SK-N-MC (cell line): ENCODE results near the gene PARP9.
A peak's percentile ranks its signal among the peaks of the same experiment; 100 is the strongest.

Experiments used
- DNase-seq: peaks from one replicate; pipeline ENCODE4 v3.0.0-alpha.2; 2011; ENCODE audit warnings: low read depth, low spot score
- H3K27ac ChIP-seq: fragments of 200-600 bp; sonication (generic); 2 replicates; pipeline ENCODE4 v1.5.1; 2016; ENCODE audit warnings: mixed run types
- H3K36me3 ChIP-seq: fragments of 200-600 bp; sonication (generic); 2 replicates; pipeline ENCODE4 v1.6.1; 2017; ENCODE audit warnings: antibody characterized with exemption, low read length, mixed read lengths; ENCODE audit not compliant: insufficient read depth
- H3K4me3 ChIP-seq: fragments of 200-600 bp; sonication (generic); 2 replicates; pipeline ENCODE4 v1.5.1; 2016
- H3K9ac ChIP-seq: fragments of 200-600 bp; sonication (generic); 2 replicates; pipeline ENCODE4 v1.8.0; 2017; ENCODE audit warnings: mixed run types, mixed read lengths; ENCODE audit not compliant: insufficient read length
- H3K9me3 ChIP-seq: fragments of 200-600 bp; sonication (generic); 2 replicates; pipeline ENCODE4 v1.6.1; 2017; ENCODE audit warnings: low read depth, mild to moderate bottlenecking, antibody characterized with exemption, low read length, moderate library complexity, mixed read lengths
- EZH2 ChIP-seq: fragments of 200-600 bp; sonication (generic); IDR thresholded peaks from one replicate; pipeline ENCODE4 v1.6.1; 2017; ENCODE audit warnings: antibody characterized with exemption
- FOXP2 ChIP-seq: optimal IDR thresholded peaks from 2 replicates; pipeline ENCODE3; 2011; ENCODE audit warnings: mild to moderate bottlenecking, moderate library complexity; ENCODE audit not compliant: insufficient read depth; ENCODE audit errors: extremely low read length, control extremely low read depth
- POLR2AphosphoS5 ChIP-seq: IDR thresholded peaks from 2 replicates; pipeline ENCODE4 v1.6.1; 2012; ENCODE audit warnings: mild to moderate bottlenecking, low read depth, low read length, borderline replicate concordance

The PARP9 gene

DNA sequence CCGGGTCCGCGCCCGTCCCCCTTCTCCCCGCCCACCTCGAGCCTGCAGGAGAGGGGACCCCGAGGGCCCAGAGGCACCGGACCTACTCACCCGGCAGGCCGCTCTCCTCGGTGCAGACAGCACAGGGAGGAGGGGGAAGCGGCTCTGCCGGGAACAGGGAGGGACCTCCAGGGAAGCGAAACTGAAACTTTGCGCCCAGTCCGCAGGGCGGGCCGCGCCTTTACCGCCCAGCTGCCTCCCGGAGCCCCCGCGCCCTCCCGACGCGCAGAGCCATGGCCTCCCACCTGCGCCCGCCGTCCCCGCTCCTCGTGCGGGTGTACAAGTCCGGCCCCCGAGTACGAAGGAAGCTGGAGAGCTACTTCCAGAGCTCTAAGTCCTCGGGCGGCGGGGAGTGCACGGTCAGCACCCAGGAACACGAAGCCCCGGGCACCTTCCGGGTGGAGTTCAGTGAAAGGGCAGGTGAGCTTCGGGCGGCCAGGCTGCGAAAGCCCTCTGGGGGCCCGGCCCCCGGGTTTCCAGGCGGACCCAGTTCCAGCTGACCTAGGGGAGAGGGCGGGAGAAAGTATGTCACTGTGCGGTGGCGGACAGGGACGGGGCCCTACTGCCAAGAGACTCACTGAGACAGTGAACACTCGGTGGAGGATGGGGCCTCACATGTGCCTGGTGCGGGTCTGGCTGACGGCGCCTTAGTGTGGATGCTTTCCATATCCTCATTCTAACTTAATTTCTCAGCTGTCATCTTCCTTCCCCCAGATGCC lies at the start of gene PARP9, which contains the start of gene DTX3L:
Gene PARP9, minus strand, starts transcription at position 146 of the 758 bp plus-strand sequence. CDS start 4,680 bp downstream, outside the sequence.
Gene DTX3L, plus strand, starts transcription at position 184 of the 758 bp plus-strand sequence. Its CDS starts 89 bp downstream, at position 273.
- no peaks in the 10 kb centered on the region for H3K9me3 ChIP-seq
- DNase-seq: no peak
- TF ChIP-seq POLR2AphosphoS5 (no peak), FOXP2 (no peak), EZH2 (no peak)
- H3K36me3 ChIP-seq: no peaks in the 10 kb centered on the region
- H3K27ac ChIP-seq: no peak within 1 kb of the TSS
- H3K4me3 ChIP-seq: peak within 1 kb of the TSS; percentile 73
- peak within 1 kb of the TSS; percentile 59 for H3K9ac ChIP-seq

DNA sequence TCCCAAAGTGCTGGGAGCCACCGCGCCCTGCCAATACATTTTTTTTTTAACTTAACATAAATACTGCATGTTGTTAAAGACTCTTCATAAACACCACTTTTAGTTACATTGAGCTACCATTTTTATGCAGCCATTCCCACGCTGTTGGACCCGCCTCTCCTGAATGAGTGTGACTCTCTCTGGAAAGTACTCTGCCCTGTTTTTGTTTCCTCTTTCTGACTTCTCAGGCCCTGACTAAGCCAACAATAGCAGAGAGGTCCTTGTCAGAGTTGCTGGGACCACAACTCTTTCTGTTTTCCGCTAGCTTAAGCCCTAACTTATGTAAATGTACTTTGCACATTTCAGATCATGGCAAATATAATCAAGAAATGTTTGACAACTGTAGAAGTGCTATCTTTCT lies 48.6 kb upstream of the PARP9 start:
- H3K4me3 ChIP-seq: no peak overlapping the region
- H3K36me3 ChIP-seq: no peaks in the 10 kb centered on the region
- no peak overlapping the region for H3K27ac ChIP-seq
- TF ChIP-seq FOXP2 (no peak), EZH2 (no peak), POLR2AphosphoS5 (no peak)
- no peaks in the 10 kb centered on the region for H3K9me3 ChIP-seq
- no peak overlapping the region for H3K9ac ChIP-seq
- DNase-seq: no peak

DNA sequence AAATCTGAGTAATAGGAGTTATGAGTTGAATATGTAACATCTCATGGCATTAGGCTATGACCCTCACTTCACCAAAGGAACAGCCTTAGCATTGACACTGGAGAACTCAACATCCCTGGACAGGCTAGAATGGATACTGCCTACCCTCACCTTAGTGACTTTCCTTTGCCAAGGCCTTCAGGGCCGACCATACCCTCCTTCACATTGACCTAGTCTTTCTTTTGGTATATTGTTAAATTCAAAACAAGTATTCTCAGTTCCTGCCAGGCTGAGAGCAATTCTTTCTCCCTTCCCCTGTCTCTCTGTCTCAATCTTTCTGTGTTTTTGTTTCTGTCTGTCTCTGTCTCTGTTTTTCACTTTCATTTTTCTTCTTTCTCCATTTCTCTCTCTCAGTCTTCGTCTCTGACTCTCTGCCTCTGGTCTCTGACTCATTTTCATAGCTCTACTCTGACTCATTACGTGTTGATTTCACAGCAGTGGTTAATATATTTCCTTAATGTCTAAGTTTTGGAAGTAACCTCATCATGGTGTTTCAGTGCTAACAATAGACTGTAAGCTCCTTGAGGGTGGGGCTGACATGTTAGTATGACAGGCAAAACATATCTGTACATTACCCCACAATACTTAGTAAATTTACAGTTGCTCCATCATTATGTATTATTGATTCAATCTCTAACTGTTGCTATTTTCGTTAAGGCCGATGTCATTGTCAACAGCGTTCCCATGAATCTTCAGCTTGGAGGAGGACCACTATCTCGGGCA lies 45.9 kb upstream of the PARP9 start:
- no peak overlapping the region for H3K27ac ChIP-seq
- no peak overlapping the region for H3K4me3 ChIP-seq
- no peak for DNase-seq
- TF ChIP-seq EZH2 (no peak), FOXP2 (no peak), POLR2AphosphoS5 (no peak)
- no peaks in the 10 kb centered on the region for H3K36me3 ChIP-seq
- no peak overlapping the region for H3K9ac ChIP-seq
- no peaks in the 10 kb centered on the region for H3K9me3 ChIP-seq

DNA sequence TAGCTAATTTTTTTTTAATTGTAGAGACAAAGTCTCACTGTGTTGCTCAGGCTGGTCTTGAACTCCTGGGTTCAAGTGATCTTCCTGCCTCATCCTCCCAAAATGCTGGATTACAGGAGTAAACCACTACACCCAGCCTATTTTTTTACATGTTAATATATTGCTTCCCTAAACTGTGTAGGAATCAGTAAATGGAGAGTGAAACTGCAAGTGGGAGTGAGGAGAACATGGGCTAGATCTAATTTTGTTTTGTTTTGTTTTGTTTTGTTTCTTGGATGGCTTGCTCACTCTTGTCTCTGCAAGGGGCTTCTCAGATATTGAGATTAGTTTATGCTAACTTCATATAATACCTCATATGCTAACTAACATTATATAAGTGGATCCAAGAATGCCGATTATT lies 44.8 kb upstream of the PARP9 start:
- no peak overlapping the region for H3K27ac ChIP-seq
- H3K4me3 ChIP-seq: no peak overlapping the region
- TF ChIP-seq EZH2: no peak
- no peak for TF ChIP-seq POLR2AphosphoS5
- no peak for TF ChIP-seq FOXP2
- no peaks in the 10 kb centered on the region for H3K36me3 ChIP-seq
- no peak overlapping the region for H3K9ac ChIP-seq
- no peaks in the 10 kb centered on the region for H3K9me3 ChIP-seq
- DNase-seq: no peak

GRCh38 chr3:122606330-122606729 lies 42.2 kb upstream of the PARP9 start:
- TF ChIP-seq EZH2 (no peak), FOXP2 (no peak), POLR2AphosphoS5 (no peak)

DNA sequence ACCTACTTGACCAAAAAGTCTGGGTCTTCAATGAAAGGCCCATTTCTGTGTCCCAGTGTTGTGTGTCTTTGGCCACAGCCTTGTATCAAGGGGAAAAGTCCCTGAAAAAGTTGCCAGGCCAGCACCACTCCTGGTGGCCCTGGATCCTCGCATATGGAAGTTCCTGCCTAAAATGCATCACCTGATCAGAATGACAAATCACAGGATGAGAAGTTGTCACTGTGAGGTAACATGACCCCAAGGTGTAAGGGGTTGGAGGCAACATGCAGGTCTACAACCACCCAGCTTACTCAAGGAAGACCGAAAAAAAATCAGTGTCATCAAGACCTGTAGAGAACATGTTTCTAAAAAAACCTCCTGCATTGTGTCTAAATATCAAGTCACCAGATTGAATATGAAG lies 39.0 kb upstream of the PARP9 start:
- no peak for TF ChIP-seq FOXP2
- TF ChIP-seq EZH2: no peak
- TF ChIP-seq POLR2AphosphoS5: no peak
- H3K27ac ChIP-seq: no peak overlapping the region
- H3K9me3 ChIP-seq: no peaks in the 10 kb centered on the region
- no peak overlapping the region for H3K4me3 ChIP-seq
- no peak for DNase-seq
- no peak overlapping the region for H3K9ac ChIP-seq
- no peaks in the 10 kb centered on the region for H3K36me3 ChIP-seq

More at GRCh38 chr3:122606330-122606729, 42.2 kb upstream of the PARP9 start:
- Histone ChIP-seq H3K27ac (no peak overlapping the region), H3K4me3 (no peak overlapping the region), H3K36me3 (no peaks in the 10 kb centered on the region), H3K9ac (no peak overlapping the region), H3K9me3 (no peaks in the 10 kb centered on the region)
- no peak for DNase-seq

DNA sequence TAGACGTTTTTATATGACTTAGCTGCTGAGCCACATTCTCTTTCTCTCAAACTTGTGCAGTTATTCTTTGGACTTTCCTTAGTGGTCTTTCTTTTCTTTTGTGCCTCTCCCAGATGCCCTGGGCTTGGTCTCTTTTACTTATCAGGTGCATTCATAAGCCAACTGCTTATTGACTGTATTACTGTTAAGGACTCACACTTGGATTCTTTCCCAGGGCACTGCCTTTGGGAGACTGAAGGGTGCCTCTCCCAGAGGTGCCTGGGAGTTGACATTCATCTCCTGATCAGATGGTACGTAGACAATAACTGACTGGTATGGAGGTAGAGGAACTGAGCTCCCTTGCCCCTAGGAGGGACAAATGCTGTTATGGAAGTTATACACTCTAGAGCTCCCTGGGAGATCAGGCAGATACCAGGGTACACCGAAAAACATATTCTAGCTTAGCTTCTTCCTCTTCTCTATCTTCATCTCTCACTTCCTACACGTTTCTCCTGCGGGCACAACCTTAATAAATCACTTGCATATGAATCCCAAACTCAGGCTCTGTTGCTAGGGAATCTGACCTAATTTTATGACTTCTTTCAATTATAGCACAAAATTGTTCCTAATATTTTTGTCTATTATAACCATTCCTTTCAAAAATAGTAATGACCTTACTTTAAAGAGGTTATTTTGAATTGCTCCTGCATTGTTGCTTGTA lies 38.1 kb upstream of the PARP9 start:
- no peak for DNase-seq
- H3K36me3 ChIP-seq: no peaks in the 10 kb centered on the region
- H3K9ac ChIP-seq: no peak overlapping the region
- TF ChIP-seq EZH2 (no peak), POLR2AphosphoS5 (no peak), FOXP2 (no peak)
- no peaks in the 10 kb centered on the region for H3K9me3 ChIP-seq
- H3K4me3 ChIP-seq: no peak overlapping the region
- no peak overlapping the region for H3K27ac ChIP-seq

GRCh38 chr3:122598556-122598955 lies 34.5 kb upstream of the PARP9 start:
- no peak for TF ChIP-seq EZH2
- no peak for TF ChIP-seq POLR2AphosphoS5
- no peak for TF ChIP-seq FOXP2
- DNase-seq: no peak

More at GRCh38 chr3:122598556-122598955, 34.5 kb upstream of the PARP9 start:
- H3K36me3 ChIP-seq: no peaks in the 10 kb centered on the region
- no peak overlapping the region for H3K27ac ChIP-seq
- H3K9ac ChIP-seq: no peak overlapping the region
- H3K9me3 ChIP-seq: no peaks in the 10 kb centered on the region
- H3K4me3 ChIP-seq: no peak overlapping the region
